DMS79 (cell line): ENCODE results near the gene STING1.
A peak's percentile ranks its signal among the peaks of the same experiment; 100 is the strongest.

Source experiments
- DNase-seq: peaks from one replicate; lab custom pipeline; 2025; lab: John Stamatoyannopoulos, UW

The STING1 gene

GRCh38 chr5:139439013-139439903, 43.3 kb downstream of the STING1 start, which contains the start of gene DNAJC18:
Gene DNAJC18 (minus strand): TSS chr5:139439525. CDS start chr5:139439445, 80 bp downstream.
- DNase-seq = peak; percentile 66

- DNase-seq = no peak
Measured at GRCh38 chr5:139438707-139439012, 43.9 kb downstream of the STING1 start.

GRCh38 chr5:139435676-139436075, 46.9 kb downstream of the STING1 start:
- no peak for DNase-seq

GRCh38 chr5:139431706-139432105, 50.9 kb downstream of the STING1 start:
- no peak for DNase-seq

GRCh38 chr5:139430015-139430414, 52.5 kb downstream of the STING1 start:
- DNase-seq = no peak

- no peak for DNase-seq
Measured at GRCh38 chr5:139426203-139426885, 56.2 kb downstream of the STING1 start.
